HG02870 (cell line): Measurements from ENCODE around the gene RALGPS1.

Experiments
- ATAC-seq: cut with Tn5 transposase; IDR thresholded peaks from one replicate; pipeline ENCODE4 v1.9.1; 2021; ENCODE audit warnings: mild to moderate bottlenecking, moderate library complexity; ENCODE audit not compliant: unreplicated experiment

Gene RALGPS1

DNA sequence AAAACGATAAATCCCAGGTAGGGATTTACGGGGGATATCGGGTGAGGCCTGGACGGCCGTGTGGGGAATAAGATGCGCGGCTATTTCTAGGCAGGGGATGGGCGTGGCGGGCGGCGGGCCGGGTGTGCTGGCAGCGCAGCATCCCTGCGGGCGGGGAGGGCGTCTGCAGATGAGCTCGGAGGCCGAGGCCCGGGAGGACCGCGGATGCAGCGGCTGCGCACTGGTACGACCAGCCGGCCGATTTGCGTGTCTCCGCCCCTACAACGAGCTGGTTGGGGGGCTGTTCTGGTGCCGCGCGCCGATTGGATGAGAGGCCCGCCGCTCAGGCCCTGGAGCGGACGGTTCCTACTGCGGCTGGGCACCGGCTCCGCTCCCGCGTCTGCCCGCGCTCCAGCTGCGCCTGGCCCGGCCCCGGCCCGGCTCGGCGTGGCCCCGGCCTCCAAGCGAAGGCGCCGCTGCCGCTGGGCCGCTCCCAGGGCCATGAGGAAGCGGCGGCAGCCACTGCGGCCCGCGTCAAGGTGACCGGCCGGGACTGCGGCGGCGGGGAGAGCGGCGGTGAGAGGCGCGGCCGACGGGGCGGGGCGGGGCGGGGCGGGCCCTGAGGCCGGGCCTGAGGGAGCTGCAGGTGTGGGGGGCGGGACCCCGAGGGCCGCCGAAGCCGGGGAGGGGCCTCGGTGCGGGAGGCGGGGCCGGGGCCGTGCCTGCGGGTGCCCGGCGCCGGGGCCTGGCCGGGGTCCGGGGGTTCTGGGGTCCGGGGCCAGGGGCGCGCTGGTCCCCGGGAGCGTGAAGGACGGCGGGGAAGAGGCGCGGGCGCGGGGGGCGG, at the start of gene RALGPS1:
TSS of gene RALGPS1 (plus strand) at position 325 of the 823 bp plus-strand sequence. CDS start 47,508 bp downstream, outside the sequence.
- ATAC-seq = peak; percentile 96

GRCh38 chr9:126869368-126869767, 45.2 kb upstream of the RALGPS1 start:
- no peak for ATAC-seq

DNA sequence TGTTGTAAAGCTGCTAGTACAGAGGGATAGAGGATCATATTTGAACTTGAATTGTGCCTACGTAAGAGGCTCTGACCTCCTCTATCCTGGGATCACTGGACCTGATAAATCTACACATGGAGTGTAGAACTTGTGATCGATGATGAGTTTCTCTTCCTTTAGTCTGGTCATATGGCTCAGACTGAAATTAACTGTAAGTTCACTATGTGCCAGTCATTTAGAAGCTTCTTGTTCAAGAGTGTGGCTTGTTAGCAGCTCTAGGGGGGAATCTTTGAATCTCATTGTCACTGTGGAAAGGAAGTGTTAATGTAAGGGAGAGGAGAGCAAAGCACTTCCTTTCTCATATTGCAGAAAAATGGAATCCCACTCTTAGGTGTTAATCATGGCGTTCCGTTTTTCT, 42.1 kb upstream of the RALGPS1 start:
- no peak for ATAC-seq

GRCh38 chr9:126874546-126875314, 39.9 kb upstream of the RALGPS1 start:
- no peak for ATAC-seq

GRCh38 chr9:126875756-126876510, 38.6 kb upstream of the RALGPS1 start:
- ATAC-seq = no peak

- ATAC-seq = no peak
Observed at GRCh38 chr9:126876531-126876930, 38.1 kb upstream of the RALGPS1 start.

DNA sequence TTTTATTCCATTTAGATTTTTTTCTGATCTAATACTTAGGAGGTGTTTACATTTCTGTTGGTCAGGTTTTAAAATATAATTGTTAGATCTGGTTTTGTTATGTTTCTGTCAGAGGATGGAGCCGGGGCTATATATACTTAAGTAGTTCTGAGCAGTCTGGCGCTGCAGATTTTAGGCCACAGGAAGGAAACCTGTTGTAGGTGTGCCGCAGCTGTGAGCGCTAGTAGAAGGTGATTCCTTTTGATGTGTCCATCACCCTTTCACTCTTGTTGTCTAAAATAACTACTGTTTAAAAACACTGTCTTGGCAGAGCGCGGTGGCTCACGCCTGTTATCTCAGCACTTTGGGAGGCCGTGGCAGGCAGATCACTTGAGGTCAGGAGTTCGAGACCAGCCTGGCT, 37.2 kb upstream of the RALGPS1 start:
- no peak for ATAC-seq

GRCh38 chr9:126879288-126879687, 35.3 kb upstream of the RALGPS1 start:
- ATAC-seq = no peak

- ATAC-seq = no peak
Observed at GRCh38 chr9:126880226-126880946, 34.2 kb upstream of the RALGPS1 start.

DNA sequence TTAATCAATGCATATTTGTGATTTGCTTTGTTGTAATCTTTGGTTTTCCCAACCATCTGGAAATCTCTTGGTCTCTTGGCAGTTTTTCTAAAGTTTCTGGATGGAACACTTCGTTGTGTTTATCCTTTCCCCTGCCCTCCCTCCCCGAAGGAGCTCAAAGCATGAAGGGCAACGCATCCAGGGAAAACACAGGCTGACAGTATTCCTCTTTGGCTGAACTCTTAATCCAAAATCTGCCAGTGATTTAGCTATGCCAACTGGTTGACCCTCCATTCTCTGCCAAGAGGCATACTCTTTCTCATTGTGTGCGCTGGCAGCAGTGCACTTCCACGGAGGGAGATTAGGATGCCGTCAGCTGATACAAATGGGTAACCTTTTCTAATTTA, 33.6 kb upstream of the RALGPS1 start:
- no peak for ATAC-seq

- no peak for ATAC-seq
Observed at GRCh38 chr9:126882746-126883145, 31.8 kb upstream of the RALGPS1 start.

DNA sequence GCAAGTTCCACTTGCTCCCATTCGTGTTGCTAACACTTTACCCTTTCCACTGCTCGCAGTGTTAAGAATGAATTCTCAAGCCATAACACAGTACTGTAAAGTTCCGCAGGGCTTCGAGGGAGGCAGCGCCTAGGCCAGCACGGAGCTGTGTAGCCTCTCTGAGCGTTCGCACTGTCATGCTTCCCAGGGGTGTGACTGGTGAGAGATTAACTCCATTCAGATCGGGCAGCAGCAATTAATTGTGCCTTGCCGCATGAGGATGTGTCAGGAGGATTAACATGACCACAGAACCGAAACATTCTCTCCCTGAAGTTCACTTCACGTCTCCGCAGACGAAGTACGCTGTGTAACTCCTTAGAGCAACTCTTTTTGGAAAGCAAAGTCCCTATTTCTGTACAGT, 30.9 kb upstream of the RALGPS1 start:
- no peak for ATAC-seq

DNA sequence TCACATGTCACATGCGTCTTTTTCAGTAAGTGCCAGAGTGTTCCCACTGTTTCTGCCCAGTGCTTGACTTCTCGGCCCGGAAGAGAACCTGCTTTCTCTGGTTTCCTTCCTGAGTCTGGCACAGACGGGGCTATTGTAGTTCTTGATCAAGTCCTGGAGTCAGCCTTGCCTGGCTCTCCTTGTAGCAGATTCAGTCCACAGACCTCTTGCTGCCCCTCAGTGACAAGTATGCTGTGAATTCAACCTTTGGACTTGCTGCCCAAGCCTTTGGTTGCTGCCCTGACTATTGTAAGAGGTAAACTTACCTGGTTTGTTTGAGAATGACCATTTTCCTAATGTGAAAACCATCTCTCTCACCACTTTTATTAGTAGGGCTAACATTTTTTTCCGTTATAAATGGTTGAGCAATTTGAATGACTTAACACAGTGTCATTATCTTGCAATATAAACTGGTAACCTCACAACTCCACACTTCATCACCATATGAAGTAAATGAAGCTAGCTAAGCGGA, 29.4 kb upstream of the RALGPS1 start:
- no peak for ATAC-seq

- no peak for ATAC-seq
Observed at GRCh38 chr9:126886034-126886822, 28.4 kb upstream of the RALGPS1 start.

DNA sequence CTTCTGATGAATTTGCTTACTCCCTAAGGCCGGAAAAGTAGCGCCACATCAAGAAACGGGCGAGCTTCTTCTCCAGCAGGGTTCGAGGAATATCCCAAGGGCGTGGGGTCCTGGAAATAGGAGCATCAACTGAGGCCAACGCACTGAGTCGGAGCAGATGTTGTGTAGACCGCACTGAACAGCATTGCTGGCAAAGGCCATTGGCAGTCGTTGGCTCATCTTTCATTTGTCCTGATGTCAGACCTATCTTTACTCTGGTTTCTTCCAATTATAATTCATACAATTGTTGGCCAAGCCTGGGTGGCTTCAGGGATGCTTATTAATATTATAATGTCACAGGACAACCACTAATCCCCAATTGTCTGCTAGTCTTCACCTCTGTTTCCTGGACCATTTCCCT, 27.7 kb upstream of the RALGPS1 start:
- ATAC-seq = no peak

DNA sequence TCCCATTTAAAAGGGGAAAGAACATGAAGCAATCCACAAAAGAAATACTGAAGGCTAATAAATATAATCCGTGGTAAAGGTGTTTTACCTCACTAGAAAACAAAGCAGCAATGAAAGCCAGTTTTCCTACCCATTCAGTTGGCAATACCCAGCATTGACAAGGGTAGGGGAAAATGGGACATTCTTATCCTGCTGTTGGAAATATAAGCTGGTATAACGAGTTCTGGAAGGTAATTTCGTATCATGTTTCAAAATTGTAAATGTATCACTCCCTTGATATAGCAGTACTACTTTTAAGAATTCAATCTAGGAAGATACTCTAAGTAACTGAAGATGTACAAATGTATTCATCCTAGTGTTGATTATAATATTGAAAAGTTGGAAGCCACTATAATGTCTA, 22.9 kb upstream of the RALGPS1 start:
- ATAC-seq = no peak

DNA sequence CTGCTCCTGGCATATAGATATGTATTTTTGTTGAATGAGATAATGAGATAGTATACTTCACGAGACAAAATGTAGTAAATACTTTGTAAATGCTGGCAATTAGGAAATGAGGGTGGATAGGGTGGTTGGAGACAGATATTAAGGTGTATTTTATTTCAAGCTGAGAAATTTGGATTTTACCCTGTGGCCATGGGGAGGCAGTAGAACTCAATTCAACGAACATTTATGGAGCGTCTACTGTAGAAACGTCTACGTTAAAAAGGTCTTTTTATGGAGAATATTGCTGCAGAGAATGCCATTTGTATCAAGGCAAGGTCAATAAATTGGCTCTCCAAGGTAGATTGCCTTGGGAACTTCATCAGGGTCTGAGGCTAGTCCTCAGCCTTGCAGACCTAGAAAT, 21.5 kb upstream of the RALGPS1 start:
- no peak for ATAC-seq

DNA sequence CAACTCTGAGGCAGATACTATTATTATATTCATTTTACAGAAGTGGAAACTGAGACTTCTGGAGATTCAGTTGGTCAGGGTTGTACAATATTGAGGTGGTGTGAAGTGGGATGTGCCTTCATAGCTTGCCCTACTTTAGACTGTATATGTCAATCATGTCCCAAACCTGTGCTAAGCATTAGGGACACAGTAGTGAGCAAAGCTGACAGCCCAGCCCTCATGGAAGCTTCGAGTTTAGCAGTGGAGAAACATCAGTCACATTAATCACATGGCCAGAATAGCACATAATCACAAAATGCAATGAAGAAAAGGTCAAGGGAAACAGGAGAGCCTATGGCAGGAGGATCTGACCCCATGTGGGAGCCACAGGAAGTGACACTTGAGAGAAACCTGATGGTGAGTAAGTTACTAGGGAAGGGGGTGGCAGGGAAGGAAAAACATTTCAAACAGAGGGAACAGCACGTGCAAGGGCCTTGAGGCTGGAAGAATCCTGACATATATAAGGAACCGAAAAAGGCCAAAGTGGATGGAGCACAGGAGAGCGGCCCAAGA, 20.5 kb upstream of the RALGPS1 start:
- no peak for ATAC-seq

GRCh38 chr9:126902210-126902609, 12.4 kb upstream of the RALGPS1 start:
- ATAC-seq = no peak

DNA sequence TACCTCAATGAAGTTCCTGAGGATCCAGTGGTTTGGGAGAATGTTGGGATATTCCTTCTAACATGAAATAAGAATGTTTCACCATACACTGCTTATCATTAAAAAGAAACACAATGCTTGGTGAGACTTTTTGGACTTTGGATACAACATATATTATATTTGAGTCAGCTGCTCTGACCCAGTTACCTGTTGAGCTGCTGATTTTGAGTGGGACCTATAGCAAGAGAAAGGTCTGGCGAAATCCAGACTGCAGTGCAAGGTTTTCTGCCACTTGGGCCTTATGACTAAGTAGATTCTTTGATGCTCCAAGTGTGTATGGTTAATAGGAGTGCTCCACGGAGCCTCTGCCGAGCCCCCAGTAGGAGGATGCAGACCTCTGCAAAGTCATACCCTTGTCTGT, 10.0 kb upstream of the RALGPS1 start:
- ATAC-seq = no peak
